OCI-LY3 (cell line): Measurements from ENCODE around the gene SH3YL1.

Source experiments
- EZH2phosphoT487 ChIP-seq: fragments of 200-600 bp; shearing (Covaris generic); IDR thresholded peaks from 2 replicates; pipeline ENCODE4 v1.6.1; 2018; ENCODE audit warnings: antibody characterized with exemption, mixed run types, low read depth
- TF ChIP-seq, protein P1 (sequence below): fragments of 200-600, 300-600 bp; sonication (generic); IDR thresholded peaks from 2 replicates; pipeline ENCODE4 v1.5.1; 2014; ENCODE audit warnings: antibody characterized with exemption, low read length, low read depth

DNA sequence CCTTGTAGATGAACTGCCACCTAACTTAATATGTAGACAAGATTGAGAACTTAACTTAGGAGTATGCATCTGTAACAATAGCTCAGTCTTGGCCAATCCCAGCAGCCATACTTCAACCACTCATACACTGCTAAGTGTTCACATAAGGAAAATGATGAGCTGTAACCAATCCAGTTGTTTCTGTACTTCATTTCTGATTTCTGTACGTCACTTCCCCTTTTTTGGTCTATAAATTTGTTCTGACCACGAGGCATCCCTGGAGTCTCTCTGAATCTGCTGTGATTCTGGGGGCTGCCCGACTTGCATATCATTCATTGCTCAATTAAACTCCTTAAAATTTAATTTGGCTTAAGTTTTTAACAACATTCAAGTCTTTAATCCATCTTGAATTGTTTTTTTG lies 6.4 kb downstream of the SH3YL1 start:
- no peak for TF ChIP-seq EZH2phosphoT487
- TF ChIP-seq, protein P1, sequence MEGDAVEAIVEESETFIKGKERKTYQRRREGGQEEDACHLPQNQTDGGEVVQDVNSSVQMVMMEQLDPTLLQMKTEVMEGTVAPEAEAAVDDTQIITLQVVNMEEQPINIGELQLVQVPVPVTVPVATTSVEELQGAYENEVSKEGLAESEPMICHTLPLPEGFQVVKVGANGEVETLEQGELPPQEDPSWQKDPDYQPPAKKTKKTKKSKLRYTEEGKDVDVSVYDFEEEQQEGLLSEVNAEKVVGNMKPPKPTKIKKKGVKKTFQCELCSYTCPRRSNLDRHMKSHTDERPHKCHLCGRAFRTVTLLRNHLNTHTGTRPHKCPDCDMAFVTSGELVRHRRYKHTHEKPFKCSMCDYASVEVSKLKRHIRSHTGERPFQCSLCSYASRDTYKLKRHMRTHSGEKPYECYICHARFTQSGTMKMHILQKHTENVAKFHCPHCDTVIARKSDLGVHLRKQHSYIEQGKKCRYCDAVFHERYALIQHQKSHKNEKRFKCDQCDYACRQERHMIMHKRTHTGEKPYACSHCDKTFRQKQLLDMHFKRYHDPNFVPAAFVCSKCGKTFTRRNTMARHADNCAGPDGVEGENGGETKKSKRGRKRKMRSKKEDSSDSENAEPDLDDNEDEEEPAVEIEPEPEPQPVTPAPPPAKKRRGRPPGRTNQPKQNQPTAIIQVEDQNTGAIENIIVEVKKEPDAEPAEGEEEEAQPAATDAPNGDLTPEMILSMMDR: no peak
